ENCODE data around the gene RBMS3. TPM values are rescaled to one million over a fixed set of nuclear protein-coding genes. Genes with fewer than 3 reads are reported as not detected.

Gene RBMS3
- total and polyA plus RNA-seq, 2 donors (not counting 1 experiment from before 2014, with no cell fraction given), result 26.9 to 68.4 TPM

DNA sequence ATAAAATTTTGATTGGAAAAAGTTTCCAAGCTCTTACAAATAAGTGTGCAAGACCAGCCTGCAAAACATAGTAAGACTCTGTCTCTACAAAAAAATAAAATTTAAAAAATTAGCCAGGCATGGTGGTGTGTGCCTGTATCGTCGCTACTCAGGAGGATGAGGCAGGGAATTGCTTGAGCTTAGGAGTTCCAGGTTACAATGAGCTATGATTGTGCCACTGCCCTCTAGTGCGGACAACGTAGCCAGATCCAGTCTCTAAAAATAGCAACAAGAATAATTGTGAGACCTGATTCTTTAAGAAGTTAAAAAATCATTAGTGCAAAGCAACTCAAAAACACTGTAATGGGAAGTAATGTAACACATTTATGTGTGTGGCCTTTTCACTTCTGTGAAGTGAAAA lies 251.6 kb downstream of the RBMS3 start:
- no peaks in the 10 kb centered on the region for H4K20me1 ChIP-seq (ENCODE audit: control insufficient read depth, extremely low read depth, insufficient read depth, low read length)
- H3K4me1 ChIP-seq (ENCODE audit: control insufficient read depth, extremely low read depth, insufficient read depth, low read length), result no peaks in the 10 kb centered on the region
- H3K79me2 ChIP-seq (ENCODE audit: control insufficient read depth, insufficient read depth, low read length), result no peaks in the 10 kb centered on the region
- H3K9me3 ChIP-seq (ENCODE audit: control insufficient read depth, insufficient read depth, low read depth, low read length), result no peaks in the 10 kb centered on the region
- no peaks in the 10 kb centered on the region for H3K36me3 ChIP-seq (ENCODE audit: control insufficient read depth, insufficient read depth, low read length)
- no peak overlapping the region for H2AFZ ChIP-seq (ENCODE audit: low read length)
- H3K4me3 ChIP-seq (replicated peaks in 1 of 4; ENCODE audit: control extremely low read depth in 1 of 4, insufficient read depth in 1 of 4, low read depth in 3 of 4, low read length in 4 of 4), result no peak overlapping the region
- no peak overlapping the region for H3K27ac ChIP-seq (ENCODE audit: insufficient read depth, low read length)
- H3K4me2 ChIP-seq (ENCODE audit: extremely low read depth, insufficient read depth, low read length), result no peak overlapping the region
- no peak for DNase-seq (ENCODE audit: low read depth in 2 of 2)
- no peak for TF ChIP-seq CTCF (conservative IDR thresholded peaks at IDR 0.05 in 1 of 2, IDR thresholded peaks at IDR 0.05 in 1 of 2; ENCODE audit: low read depth in 1 of 2, low read length in 2 of 2)
- no peak for TF ChIP-seq EZH2 (IDR thresholded peaks at IDR 0.05; ENCODE audit: low read length, missing control alignments)
- H3K27me3 ChIP-seq (ENCODE audit: control insufficient read depth, insufficient read depth, low read length), result no peaks in the 10 kb centered on the region
- H3K9ac ChIP-seq (ENCODE audit: insufficient read depth, low read length), result no peak overlapping the region

DNA sequence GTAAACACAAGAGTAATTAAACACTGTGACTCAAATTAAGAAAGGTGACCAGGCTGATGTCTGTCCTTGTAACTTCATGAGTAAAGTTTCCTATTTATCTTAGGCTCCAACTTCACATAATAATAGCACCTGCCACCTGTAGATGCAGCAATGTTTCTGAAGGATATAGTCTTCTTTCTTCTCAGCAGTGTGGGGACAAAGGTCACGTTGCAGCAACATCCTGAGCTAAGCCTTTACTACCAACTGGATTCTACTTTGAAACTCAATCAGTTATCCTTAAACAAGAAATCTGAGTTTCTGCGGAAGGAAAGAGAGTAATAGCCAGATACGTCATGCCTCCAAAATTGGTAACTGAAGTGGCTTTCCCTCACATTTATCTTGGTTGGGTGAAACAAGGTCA lies 253.1 kb downstream of the RBMS3 start:
- Histone ChIP-seq H3K4me2 (ENCODE audit: extremely low read depth, insufficient read depth, low read length) (no peak overlapping the region), H3K9me3 (ENCODE audit: control insufficient read depth, insufficient read depth, low read depth, low read length) (no peaks in the 10 kb centered on the region), H3K4me3 (replicated peaks in 1 of 4; ENCODE audit: control extremely low read depth in 1 of 4, insufficient read depth in 1 of 4, low read depth in 3 of 4, low read length in 4 of 4) (no peak overlapping the region), H3K36me3 (ENCODE audit: control insufficient read depth, insufficient read depth, low read length) (no peaks in the 10 kb centered on the region), H3K9ac (ENCODE audit: insufficient read depth, low read length) (no peak overlapping the region), H3K27ac (ENCODE audit: insufficient read depth, low read length) (no peak overlapping the region), H2AFZ (ENCODE audit: low read length) (no peak overlapping the region), H3K79me2 (ENCODE audit: control insufficient read depth, insufficient read depth, low read length) (no peaks in the 10 kb centered on the region), H4K20me1 (ENCODE audit: control insufficient read depth, extremely low read depth, insufficient read depth, low read length) (no peaks in the 10 kb centered on the region), H3K4me1 (ENCODE audit: control insufficient read depth, extremely low read depth, insufficient read depth, low read length) (no peaks in the 10 kb centered on the region), H3K27me3 (ENCODE audit: control insufficient read depth, insufficient read depth, low read length) (no peaks in the 10 kb centered on the region)
- DNase-seq (ENCODE audit: low read depth in 2 of 2), result no peak
- no peak for TF ChIP-seq EZH2 (IDR thresholded peaks at IDR 0.05; ENCODE audit: low read length, missing control alignments)
- no peak for TF ChIP-seq CTCF (conservative IDR thresholded peaks at IDR 0.05 in 1 of 2, IDR thresholded peaks at IDR 0.05 in 1 of 2; ENCODE audit: low read depth in 1 of 2, low read length in 2 of 2)

DNA sequence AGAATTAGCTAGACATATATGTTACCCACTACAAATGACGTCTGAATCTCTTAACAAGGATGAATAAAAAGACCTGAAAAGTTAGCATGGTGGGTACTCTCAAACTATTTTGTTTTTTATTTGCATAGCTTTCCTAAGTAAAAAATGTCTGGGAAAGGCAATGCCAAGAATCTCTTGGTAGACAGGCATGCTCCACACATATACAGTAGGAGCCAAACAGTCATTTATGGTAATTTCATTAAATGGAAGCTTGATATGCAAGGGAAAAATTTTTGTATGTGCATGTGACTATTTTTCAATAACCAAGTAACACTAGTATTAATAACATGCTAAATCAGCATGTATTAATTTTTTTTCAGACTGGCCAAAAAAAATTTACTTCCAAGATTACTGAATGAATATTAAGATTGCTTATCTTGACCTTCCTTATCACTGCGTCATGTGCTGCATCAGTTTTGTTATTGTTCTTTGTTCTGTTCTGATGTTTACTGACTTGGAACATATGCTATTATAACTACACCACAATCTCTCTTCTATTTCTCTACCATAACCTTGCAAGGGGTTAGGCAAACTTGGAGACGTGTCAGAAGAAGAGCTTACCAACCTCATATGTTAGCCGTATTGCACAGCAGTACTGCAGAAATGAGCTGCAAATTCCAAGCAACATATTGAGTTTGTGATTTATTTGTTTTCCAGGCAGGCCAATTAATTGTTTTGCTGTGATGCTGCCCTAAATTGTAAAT lies 255.3 kb downstream of the RBMS3 start:
- no peaks in the 10 kb centered on the region for H3K9me3 ChIP-seq (ENCODE audit: control insufficient read depth, insufficient read depth, low read depth, low read length)
- no peak overlapping the region for H2AFZ ChIP-seq (ENCODE audit: low read length)
- H4K20me1 ChIP-seq (ENCODE audit: control insufficient read depth, extremely low read depth, insufficient read depth, low read length), result no peaks in the 10 kb centered on the region
- H3K27me3 ChIP-seq (ENCODE audit: control insufficient read depth, insufficient read depth, low read length), result no peaks in the 10 kb centered on the region
- H3K9ac ChIP-seq (ENCODE audit: insufficient read depth, low read length), result no peak overlapping the region
- H3K4me3 ChIP-seq (replicated peaks in 1 of 4; ENCODE audit: control extremely low read depth in 1 of 4, insufficient read depth in 1 of 4, low read depth in 3 of 4, low read length in 4 of 4), result no peak overlapping the region
- H3K79me2 ChIP-seq (ENCODE audit: control insufficient read depth, insufficient read depth, low read length), result no peaks in the 10 kb centered on the region
- H3K4me1 ChIP-seq (ENCODE audit: control insufficient read depth, extremely low read depth, insufficient read depth, low read length), result no peaks in the 10 kb centered on the region
- H3K27ac ChIP-seq (ENCODE audit: insufficient read depth, low read length), result no peak overlapping the region
- no peaks in the 10 kb centered on the region for H3K36me3 ChIP-seq (ENCODE audit: control insufficient read depth, insufficient read depth, low read length)
- no peak overlapping the region for H3K4me2 ChIP-seq (ENCODE audit: extremely low read depth, insufficient read depth, low read length)
- DNase-seq (ENCODE audit: low read depth in 2 of 2), result no peak
- TF ChIP-seq CTCF (conservative IDR thresholded peaks at IDR 0.05 in 1 of 2, IDR thresholded peaks at IDR 0.05 in 1 of 2; ENCODE audit: low read depth in 1 of 2, low read length in 2 of 2), result no peak
